ENCODE results near the gene BCAS4. TPM values are rescaled to one million over a fixed set of nuclear protein-coding genes. Genes with fewer than 3 reads are reported as not detected.

Gene BCAS4
- total RNA-seq, 1 experiment from 2014 or later, result 25.8 TPM

GRCh38 chr20:50865591-50865990 is 70.7 kb downstream of the BCAS4 start:
- ATAC-seq, result no peak
- H3K36me3 Mint-ChIP-seq, result no peaks in the 10 kb centered on the region
- no peak overlapping the region for H3K27ac Mint-ChIP-seq
- H3K9me3 Mint-ChIP-seq, result no peaks in the 10 kb centered on the region
- no peaks in the 10 kb centered on the region for H3K27me3 Mint-ChIP-seq (ENCODE audit: low read depth)
- CTCF ChIA-PET, result interaction anchor here (0.6 to 2.0 kb wide), 6 partner anchors 9 to 71 kb away, joined by 3 to 11 read pairs (median 4); partner anchors contain the start of genes ADNP and BCAS4
- peaks cover 38% of the 10 kb centered on the region for H3K4me1 Mint-ChIP-seq
- H3K4me3 Mint-ChIP-seq, result no peak overlapping the region
- no peak for DNase-seq (ENCODE audit: low spot score)
- TF ChIP-seq TEAD1 (CRISPR knock-in tag; IDR thresholded peaks at IDR 0.05) (no peak), USF2 (CRISPR knock-in tag; IDR thresholded peaks at IDR 0.05) (no peak), ATF3 (CRISPR knock-in tag; conservative IDR thresholded peaks at IDR 0.05) (no peak), ZNF532 (CRISPR knock-in tag; IDR thresholded peaks at IDR 0.05; ENCODE audit: borderline replicate concordance) (no peak), ESRRA (CRISPR knock-in tag; IDR thresholded peaks at IDR 0.05; ENCODE audit: borderline replicate concordance) (no peak), SOX15 (CRISPR knock-in tag; IDR thresholded peaks at IDR 0.05) (no peak)
- POLR2A ChIA-PET, result no interaction called here

GRCh38 chr20:50866036-50866685 is 71.3 kb downstream of the BCAS4 start:
- ChIA-PET CTCF (interaction anchor here (1.0 to 2.0 kb wide), 4 partner anchors 16 to 71 kb away, joined by 3 to 11 read pairs (median 4); partner anchors contain the start of genes ADNP and BCAS4), POLR2A (no interaction called here)
- TF ChIP-seq NFE2L1 (CRISPR knock-in tag; IDR thresholded peaks at IDR 0.05) (no peak), JAZF1 (CRISPR knock-in tag; IDR thresholded peaks at IDR 0.05) (no peak), ARID4B (CRISPR knock-in tag; IDR thresholded peaks at IDR 0.05; ENCODE audit: borderline replicate concordance) (no peak), E2F5 (CRISPR knock-in tag; IDR thresholded peaks at IDR 0.05) (no peak), MYBL2 (CRISPR knock-in tag; IDR thresholded peaks at IDR 0.05) (no peak), ELF4 (CRISPR knock-in tag; IDR thresholded peaks at IDR 0.05; ENCODE audit: low read depth) (no peak), GTF2I (CRISPR knock-in tag; conservative IDR thresholded peaks at IDR 0.05) (no peak), ZNF263 (CRISPR knock-in tag; IDR thresholded peaks at IDR 0.05; ENCODE audit: low read depth) (no peak), RORB (CRISPR knock-in tag; IDR thresholded peaks at IDR 0.05) (no peak), E2F1 (CRISPR knock-in tag; IDR thresholded peaks at IDR 0.05) (no peak)
- no peaks in the 10 kb centered on the region for H3K36me3 Mint-ChIP-seq
- DNase-seq (ENCODE audit: low spot score) (no peak), ATAC-seq (no peak)
- H3K4me1 Mint-ChIP-seq, result peaks cover 42% of the 10 kb centered on the region
- H3K4me3 Mint-ChIP-seq, result no peak overlapping the region
- H3K9me3 Mint-ChIP-seq, result no peaks in the 10 kb centered on the region
- H3K27me3 Mint-ChIP-seq (ENCODE audit: low read depth), result no peaks in the 10 kb centered on the region
- H3K27ac Mint-ChIP-seq, result no peak overlapping the region
